GM21367 (cell line): Measurements from ENCODE around the gene KDM4B.

Experiments
- ATAC-seq: cut with Tn5 transposase; IDR thresholded peaks from one replicate; pipeline ENCODE4 v1.9.1; 2021; ENCODE audit not compliant: unreplicated experiment

KDM4B gene

DNA sequence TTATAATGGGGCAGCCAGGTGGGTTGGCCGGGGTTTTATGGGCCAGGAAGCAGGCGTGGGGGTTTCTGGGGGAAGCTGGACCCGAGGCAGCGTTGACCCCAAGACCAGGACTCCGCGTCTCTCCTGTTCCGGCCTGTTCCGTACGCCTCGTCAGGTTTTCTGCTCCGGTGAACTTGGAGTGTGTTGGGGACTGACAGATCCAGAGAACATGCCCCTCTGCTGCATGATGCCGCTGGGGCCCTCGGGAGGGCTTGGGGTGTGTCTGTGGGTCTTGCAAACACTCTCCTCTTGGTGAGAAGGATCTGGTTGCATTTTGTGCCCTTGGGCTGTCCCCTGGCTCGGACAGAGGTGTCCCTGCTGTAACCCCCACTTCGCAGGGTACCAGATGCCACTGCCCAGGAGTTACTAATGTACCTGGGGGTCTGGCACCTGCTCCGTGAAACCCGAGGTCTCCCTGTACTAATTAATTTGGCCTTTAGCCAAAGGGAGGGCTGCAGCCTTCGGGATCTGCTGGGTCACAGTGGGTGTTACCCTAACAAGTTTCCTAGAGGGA is 15.6 kb downstream of the KDM4B start:
- no peak for ATAC-seq

- ATAC-seq: no peak
Observed at GRCh38 chr19:4985551-4985991, 16.7 kb downstream of the KDM4B start.

DNA sequence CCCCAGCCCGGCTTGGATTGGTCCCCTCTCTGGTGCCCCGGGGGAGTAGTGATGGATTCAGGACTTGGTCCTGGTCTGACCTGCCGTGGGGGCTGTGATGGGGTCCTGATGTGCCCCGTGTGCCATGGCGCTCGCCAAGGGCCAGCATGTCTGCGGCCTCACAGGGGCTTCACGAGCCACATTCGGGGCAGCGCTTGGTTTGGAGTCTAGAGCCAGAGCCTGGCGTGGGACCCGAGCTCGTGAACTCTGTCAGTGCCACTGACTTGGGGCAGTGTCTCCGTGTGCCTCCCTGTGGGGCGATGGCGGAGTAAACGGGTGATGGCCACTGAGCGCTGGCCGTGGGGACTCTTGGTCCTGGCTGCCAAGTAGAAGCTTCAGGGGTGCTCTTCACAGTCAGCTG is 17.1 kb downstream of the KDM4B start:
- no peak for ATAC-seq

DNA sequence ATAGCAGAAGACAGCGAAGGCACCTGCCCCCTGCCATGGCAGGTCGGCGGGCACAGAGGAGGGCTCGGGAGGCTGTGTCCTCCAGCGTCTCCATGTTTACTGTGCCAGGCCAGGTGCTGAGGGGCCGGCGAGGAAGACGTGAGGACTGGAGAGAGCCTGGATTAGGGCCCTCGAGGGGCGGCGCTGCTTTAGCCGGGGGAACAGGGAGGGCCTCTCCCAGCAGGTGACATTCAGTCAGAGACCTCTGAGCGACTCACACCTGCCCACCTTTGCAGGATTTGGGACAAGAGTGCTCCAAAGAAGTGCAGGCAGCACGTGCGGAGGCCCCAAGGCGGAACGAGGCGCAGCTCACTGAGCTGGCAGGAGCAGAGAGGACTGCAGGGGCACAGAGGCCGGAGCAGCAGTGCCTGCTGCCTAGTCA is 17.6 kb downstream of the KDM4B start:
- no peak for ATAC-seq

DNA sequence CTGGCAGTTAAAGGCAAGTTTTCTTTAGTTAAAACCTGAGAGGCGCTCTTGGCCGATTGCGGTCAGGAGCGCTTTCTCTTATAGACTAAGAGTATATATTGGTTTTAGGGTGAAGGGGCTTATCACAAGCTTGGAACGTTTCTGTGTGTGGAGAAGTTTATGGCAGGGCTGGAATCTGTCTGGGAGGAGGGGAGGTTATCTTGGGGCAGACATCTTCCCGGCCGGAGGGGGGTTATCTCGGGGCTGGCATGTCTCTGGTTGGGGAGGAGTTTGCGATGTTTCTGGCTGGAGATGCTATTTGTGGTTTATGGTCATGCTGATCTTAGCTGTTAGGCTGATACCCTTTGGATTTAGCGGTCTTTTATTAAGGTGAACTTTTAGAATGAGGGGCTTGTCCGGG is 18.3 kb downstream of the KDM4B start:
- ATAC-seq: no peak

- ATAC-seq: no peak
Observed at GRCh38 chr19:4987692-4988370, 18.9 kb downstream of the KDM4B start.

GRCh38 chr19:4988770-4989251 is 19.9 kb downstream of the KDM4B start:
- no peak for ATAC-seq

- ATAC-seq: no peak
Observed at GRCh38 chr19:4990306-4990705, 21.4 kb downstream of the KDM4B start.

DNA sequence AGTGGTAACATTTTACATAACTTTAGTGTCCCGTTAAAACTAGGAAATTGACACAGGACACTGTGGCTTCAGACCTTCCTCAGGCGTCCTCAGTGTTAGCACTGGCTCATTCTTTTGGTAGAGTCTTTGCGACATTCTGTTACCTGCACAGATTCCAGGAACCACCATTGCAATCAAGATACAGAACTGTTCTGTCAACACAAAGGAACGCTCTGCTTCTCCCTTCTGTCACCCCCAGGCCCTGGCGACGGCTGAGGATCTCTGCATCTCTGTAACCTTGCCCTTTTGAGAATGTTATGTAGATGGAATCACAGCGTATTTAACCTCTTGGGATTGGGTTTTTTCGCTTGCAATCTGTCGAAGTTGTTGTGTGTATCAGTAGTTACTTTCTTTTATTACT is 22.6 kb downstream of the KDM4B start:
- ATAC-seq: no peak

- no peak for ATAC-seq
Observed at GRCh38 chr19:4991996-4992698, 23.2 kb downstream of the KDM4B start.

DNA sequence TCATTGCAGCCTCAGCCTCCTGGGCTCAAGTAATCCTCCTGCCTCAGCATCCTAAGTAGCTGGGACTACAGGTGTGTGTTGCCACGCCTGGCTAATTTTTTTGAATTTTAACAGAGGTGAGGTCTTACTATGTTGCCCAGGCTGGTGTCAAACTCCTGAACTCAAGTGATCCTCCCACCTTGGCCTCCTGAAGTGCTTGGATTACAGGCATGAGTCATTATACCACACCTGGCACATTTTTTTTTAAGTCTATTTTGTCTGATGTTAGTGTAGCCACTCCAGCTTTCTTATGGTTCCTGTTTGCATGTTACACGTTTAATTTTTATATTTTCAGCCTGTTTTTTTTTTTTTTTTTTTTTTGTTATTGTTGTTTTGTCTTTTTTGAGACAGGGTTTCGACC is 24.8 kb downstream of the KDM4B start:
- ATAC-seq: no peak

- no peak for ATAC-seq
Observed at GRCh38 chr19:4996701-4997100, 27.8 kb downstream of the KDM4B start.

- ATAC-seq: no peak
Observed at GRCh38 chr19:4997297-4997696, 28.4 kb downstream of the KDM4B start.

DNA sequence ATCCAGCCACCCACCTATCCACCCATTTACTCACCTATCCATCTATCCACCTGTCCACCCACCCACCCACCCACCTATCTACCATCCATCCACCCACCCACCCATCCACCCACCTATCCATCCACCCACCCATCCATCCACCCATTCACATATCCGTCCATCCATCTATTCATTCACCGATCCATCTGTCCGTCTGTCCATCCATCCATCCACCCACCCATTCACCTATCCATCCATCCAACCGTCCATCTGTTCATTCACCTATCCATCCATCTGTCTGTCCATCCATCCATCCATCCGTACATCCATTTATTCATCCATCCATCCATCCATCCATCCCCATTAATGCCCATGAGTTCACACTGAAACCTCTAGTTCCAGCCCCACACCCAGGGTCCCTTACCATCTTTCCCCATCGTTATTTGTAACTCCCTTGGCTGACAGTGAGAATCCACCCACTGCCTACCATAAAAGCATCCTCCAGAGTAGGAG is 31.3 kb downstream of the KDM4B start:
- no peak for ATAC-seq

DNA sequence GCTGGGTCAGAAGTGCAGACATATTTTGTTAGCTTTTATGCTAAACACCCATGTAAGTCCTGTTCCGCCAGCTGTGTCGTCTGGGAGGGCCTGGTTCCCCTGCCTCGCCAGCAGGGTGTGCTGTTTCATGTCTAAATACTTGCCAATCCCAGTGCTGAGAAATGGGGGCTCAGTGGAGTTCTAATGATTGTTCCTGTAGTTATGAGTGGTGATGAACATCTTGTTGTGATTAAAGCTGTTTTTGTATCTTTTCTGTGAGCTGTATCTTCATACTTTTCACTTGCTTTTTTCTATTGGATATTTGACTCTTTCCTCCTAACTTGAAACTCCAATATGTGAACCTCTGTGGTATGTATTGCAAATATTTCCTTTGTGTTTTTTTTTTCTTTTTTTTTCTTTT is 32.7 kb downstream of the KDM4B start:
- no peak for ATAC-seq

GRCh38 chr19:5002143-5002542 is 33.2 kb downstream of the KDM4B start:
- ATAC-seq: no peak

DNA sequence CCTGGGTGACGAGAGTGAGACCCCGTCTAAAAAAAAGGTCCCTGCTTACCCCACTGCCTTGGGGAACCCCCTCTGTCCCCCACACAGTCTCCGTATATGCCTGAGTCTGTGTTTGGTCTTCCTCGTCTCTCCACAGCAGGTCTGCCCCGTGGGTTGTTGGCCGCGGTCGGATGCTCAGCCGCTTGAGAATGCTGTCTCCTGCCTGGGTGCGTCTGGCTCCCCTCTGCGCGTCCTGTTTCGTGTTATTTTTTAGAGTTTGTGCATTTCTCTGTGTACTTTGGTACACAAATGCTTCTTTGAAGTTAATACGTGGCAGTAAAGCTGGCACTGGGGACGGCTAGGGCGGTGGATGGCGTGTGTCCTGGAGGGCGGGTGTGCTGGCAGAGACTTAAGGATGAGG is 34.9 kb downstream of the KDM4B start:
- no peak for ATAC-seq

DNA sequence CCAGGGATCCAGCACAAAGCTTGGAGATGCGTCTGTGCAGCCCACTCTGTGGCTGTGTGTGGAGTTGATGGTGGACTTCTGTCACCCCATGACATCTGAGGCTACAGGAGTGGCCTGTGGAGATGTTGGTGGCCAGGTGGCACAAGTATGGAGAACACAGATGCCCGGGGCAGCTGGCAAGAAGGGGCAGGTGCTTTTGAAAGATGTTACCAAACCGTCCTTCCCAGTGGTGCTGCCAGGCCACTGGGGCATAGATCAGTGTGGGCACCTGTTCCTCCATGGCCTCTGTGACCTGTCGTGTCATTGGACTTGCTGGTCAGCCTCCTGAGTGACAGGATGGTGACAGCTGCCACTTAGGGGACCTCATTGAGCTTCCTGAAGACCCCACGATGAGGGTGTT is 36.2 kb downstream of the KDM4B start:
- no peak for ATAC-seq

GRCh38 chr19:5006201-5006600 is 37.3 kb downstream of the KDM4B start:
- ATAC-seq: no peak

DNA sequence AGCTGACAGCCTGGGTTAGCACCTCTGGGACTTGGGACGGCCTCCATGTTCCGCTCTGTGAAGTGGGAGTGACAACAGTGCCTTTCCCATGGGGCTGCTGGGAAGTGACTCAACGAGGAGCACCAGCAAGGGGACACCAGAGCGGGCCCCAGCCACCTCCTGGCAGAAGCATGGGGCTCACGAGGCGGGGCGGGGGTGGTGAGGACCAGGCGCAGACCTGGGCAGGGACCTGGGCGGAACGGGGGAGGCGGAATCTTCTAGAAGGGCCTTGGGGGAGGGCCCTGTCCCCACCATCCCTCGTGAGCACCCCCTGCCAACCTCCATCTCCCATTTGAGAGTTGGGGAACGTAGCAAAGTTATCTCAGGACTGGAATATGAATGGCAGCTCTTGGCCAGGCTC is 37.9 kb downstream of the KDM4B start:
- ATAC-seq: no peak

DNA sequence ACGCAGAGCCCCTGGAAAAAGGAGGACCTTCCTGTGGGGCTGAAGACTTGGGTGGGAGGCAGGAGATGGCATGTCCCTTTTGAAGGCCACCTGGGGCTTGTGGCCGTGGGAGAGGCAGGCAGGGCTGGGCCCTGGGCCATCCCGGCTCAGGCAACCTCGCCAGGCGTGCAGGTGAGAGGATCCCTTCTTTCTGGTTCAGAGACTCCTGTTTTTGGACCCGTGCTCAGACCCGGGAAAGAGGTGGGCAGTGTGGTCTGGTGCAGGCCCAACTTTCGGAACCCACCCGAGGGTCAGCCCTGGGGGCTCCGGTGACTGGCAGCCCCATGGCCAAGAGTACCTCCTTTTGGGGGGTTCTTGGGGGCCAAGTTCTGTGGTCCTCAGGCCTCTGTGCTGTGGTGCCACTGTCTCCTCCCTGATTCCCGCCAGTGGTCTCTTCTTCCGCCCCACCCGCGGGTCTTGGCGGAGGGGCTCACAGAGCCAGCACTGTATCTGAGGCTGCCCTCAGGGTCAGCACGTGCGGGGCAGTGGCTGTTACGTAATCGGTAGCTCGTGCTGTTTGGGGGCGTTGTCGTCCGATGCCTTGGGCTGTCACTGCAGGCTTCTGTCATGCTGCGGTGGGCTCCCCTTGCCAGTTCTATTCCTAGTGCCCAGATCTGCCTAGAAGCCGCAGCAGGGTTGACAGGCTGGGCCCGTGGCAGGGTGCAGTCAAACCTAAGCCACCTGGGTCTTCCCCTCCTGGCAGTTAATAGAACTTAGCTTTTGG is 42.7 kb downstream of the KDM4B start:
- no peak for ATAC-seq
